HEK293 (cell line): ENCODE results near the gene RNF151.

Experiments used
- AEBP2 ChIP-seq: fragments of 450-650 bp; formaldehyde crosslinking; IDR thresholded peaks from 2 replicates; pipeline ENCODE4 v1.5.1; 2016; ENCODE audit warnings: missing biosample characterization, missing genetic modification characterization, borderline replicate concordance
- ELK4 ChIP-seq: IDR thresholded peaks from 2 replicates; pipeline ENCODE4 v1.6.1; 2011; ENCODE audit warnings: mild to moderate bottlenecking, low read depth, low read length, borderline replicate concordance
- HOXA7 ChIP-seq: sonication (generic); formaldehyde crosslinking; IDR thresholded peaks from 2 replicates; pipeline ENCODE4 v1.8.1; 2022; ENCODE audit warnings: missing genetic modification reagents, borderline replicate concordance
- HOXC10 ChIP-seq: sonication (generic); formaldehyde crosslinking; IDR thresholded peaks from 2 replicates; pipeline ENCODE4 v1.8.1; 2023; ENCODE audit warnings: mild to moderate bottlenecking, missing genetic modification reagents
- KLF16 ChIP-seq: fragments of 450-650 bp; formaldehyde crosslinking; IDR thresholded peaks from 2 replicates; pipeline ENCODE4 v1.5.1; 2017; ENCODE audit warnings: missing biosample characterization, missing genetic modification characterization
- MEIS1 ChIP-seq: sonication (generic); formaldehyde crosslinking; IDR thresholded peaks from 2 replicates; pipeline ENCODE4 v1.8.1; 2022; ENCODE audit warnings: missing genetic modification reagents, mild to moderate bottlenecking, borderline replicate concordance
- REPIN1 ChIP-seq: fragments of 450-650 bp; formaldehyde crosslinking; IDR thresholded peaks from 2 replicates; pipeline ENCODE4 v1.5.1; 2017; ENCODE audit warnings: missing biosample characterization, missing genetic modification characterization, low read depth
- SP7 ChIP-seq: fragments of 450-650 bp; formaldehyde crosslinking; IDR thresholded peaks from 2 replicates; pipeline ENCODE4 v1.5.1; 2016; ENCODE audit warnings: missing biosample characterization, missing genetic modification characterization
- ZBTB1 ChIP-seq: fragments of 450-650 bp; formaldehyde crosslinking; IDR thresholded peaks from 2 replicates; pipeline ENCODE4 v1.5.1; 2016; ENCODE audit warnings: missing biosample characterization, missing genetic modification characterization
- ZBTB48 ChIP-seq: fragments of 450-650 bp; formaldehyde crosslinking; IDR thresholded peaks from 2 replicates; pipeline ENCODE4 v1.5.1; 2016; ENCODE audit warnings: missing biosample characterization, missing genetic modification characterization
- ZBTB7A ChIP-seq: fragments of 450-650 bp; formaldehyde crosslinking; IDR thresholded peaks from 2 replicates; pipeline ENCODE4 v1.5.1; 2016; ENCODE audit warnings: low read depth, missing biosample characterization, missing genetic modification characterization
- ZEB2 ChIP-seq: fragments of 450-650 bp; formaldehyde crosslinking; IDR thresholded peaks from 2 replicates; pipeline ENCODE4 v1.5.1; 2016; ENCODE audit warnings: missing biosample characterization, missing genetic modification characterization
- ZFP69B ChIP-seq: fragments of 450-650 bp; formaldehyde crosslinking; IDR thresholded peaks from 2 replicates; pipeline ENCODE4 v1.5.1; 2016; ENCODE audit warnings: missing biosample characterization, missing genetic modification characterization
- ZIC2 ChIP-seq: fragments of 450-650 bp; formaldehyde crosslinking; IDR thresholded peaks from 2 replicates; pipeline ENCODE4 v1.5.1; 2016; ENCODE audit warnings: missing biosample characterization, missing genetic modification characterization
- ZNF10 ChIP-seq: fragments of 450-650 bp; formaldehyde crosslinking; IDR thresholded peaks from 2 replicates; pipeline ENCODE4 v1.5.1; 2017; ENCODE audit warnings: missing biosample characterization, missing genetic modification characterization
- ZNF140 ChIP-seq: fragments of 450-650 bp; formaldehyde crosslinking; IDR thresholded peaks from 2 replicates; pipeline ENCODE4 v1.5.1; 2016; ENCODE audit warnings: missing biosample characterization, missing genetic modification characterization
- ZNF16 ChIP-seq: fragments of 450-650 bp; formaldehyde crosslinking; IDR thresholded peaks from 2 replicates; pipeline ENCODE4 v1.5.1; 2016; ENCODE audit warnings: low read depth, missing biosample characterization, missing genetic modification characterization
- ZNF175 ChIP-seq: fragments of 450-650 bp; formaldehyde crosslinking; IDR thresholded peaks from 2 replicates; pipeline ENCODE4 v1.5.1; 2016; ENCODE audit warnings: missing biosample characterization, missing genetic modification characterization
- ZNF19 ChIP-seq: fragments of 450-650 bp; formaldehyde crosslinking; IDR thresholded peaks from 2 replicates; pipeline ENCODE4; 2016; ENCODE audit warnings: missing biosample characterization, missing genetic modification characterization, low read depth
- ZNF24 ChIP-seq: fragments of 450-650 bp; formaldehyde crosslinking; IDR thresholded peaks from 2 replicates; pipeline ENCODE4 v1.5.1; 2016; ENCODE audit warnings: missing biosample characterization, missing genetic modification characterization
- ZNF26 ChIP-seq: fragments of 450-650 bp; formaldehyde crosslinking; IDR thresholded peaks from 2 replicates; pipeline ENCODE4 v1.5.1; 2016; ENCODE audit warnings: missing biosample characterization, missing genetic modification characterization
- ZNF280C ChIP-seq: fragments of 450-650 bp; formaldehyde crosslinking; IDR thresholded peaks from 2 replicates; pipeline ENCODE4 v1.5.1; 2016; ENCODE audit warnings: missing biosample characterization, missing genetic modification characterization
- ZNF404 ChIP-seq: fragments of 450-650 bp; formaldehyde crosslinking; IDR thresholded peaks from 2 replicates; pipeline ENCODE4 v1.5.1; 2017; ENCODE audit warnings: missing biosample characterization, missing genetic modification characterization
- ZNF416 ChIP-seq: fragments of 450-650 bp; formaldehyde crosslinking; IDR thresholded peaks from 2 replicates; pipeline ENCODE4 v1.5.1; 2016; ENCODE audit warnings: missing biosample characterization, missing genetic modification characterization
- ZNF473 ChIP-seq: fragments of 450-650 bp; formaldehyde crosslinking; IDR thresholded peaks from 2 replicates; pipeline ENCODE4 v1.5.1; 2017; ENCODE audit warnings: missing biosample characterization, missing genetic modification characterization
- ZNF558 ChIP-seq: fragments of 450-650 bp; formaldehyde crosslinking; IDR thresholded peaks from 2 replicates; pipeline ENCODE4 v1.5.1; 2016; ENCODE audit warnings: missing biosample characterization, missing genetic modification characterization
- ZNF624 ChIP-seq: fragments of 450-650 bp; formaldehyde crosslinking; IDR thresholded peaks from 2 replicates; pipeline ENCODE4 v1.5.1; 2017; ENCODE audit warnings: missing biosample characterization, missing genetic modification characterization
- ZNF626 ChIP-seq: fragments of 450-650 bp; sonication (Bioruptor Pico); formaldehyde crosslinking; IDR thresholded peaks from 2 replicates; pipeline ENCODE4 v1.5.1; 2018; ENCODE audit warnings: missing biosample characterization, missing genetic modification characterization, inconsistent platforms
- ZNF645 ChIP-seq: fragments of 450-650 bp; formaldehyde crosslinking; IDR thresholded peaks from 2 replicates; pipeline ENCODE4; 2016; ENCODE audit warnings: missing biosample characterization, missing genetic modification characterization
- ZNF707 ChIP-seq: fragments of 450-650 bp; formaldehyde crosslinking; IDR thresholded peaks from 2 replicates; pipeline ENCODE4 v1.5.1; 2016; ENCODE audit warnings: missing biosample characterization, missing genetic modification characterization
- ZNF747 ChIP-seq: fragments of 450-650 bp; formaldehyde crosslinking; IDR thresholded peaks from 2 replicates; pipeline ENCODE4 v1.5.1; 2016; ENCODE audit warnings: missing biosample characterization, missing genetic modification characterization
- ZNF791 ChIP-seq: fragments of 450-650 bp; formaldehyde crosslinking; IDR thresholded peaks from 2 replicates; pipeline ENCODE4 v1.5.1; 2016; ENCODE audit warnings: missing biosample characterization, missing genetic modification characterization
- ZNF792 ChIP-seq: fragments of 450-650 bp; formaldehyde crosslinking; IDR thresholded peaks from 2 replicates; pipeline ENCODE4 v1.5.1; 2016; ENCODE audit warnings: missing biosample characterization, missing genetic modification characterization
- ZNF830 ChIP-seq: fragments of 450-650 bp; IDR thresholded peaks from 2 replicates; pipeline ENCODE4 v1.5.0; 2018; ENCODE audit warnings: missing biosample characterization, missing genetic modification characterization, low read depth, mild to moderate bottlenecking, moderate library complexity
- ZSCAN30 ChIP-seq: fragments of 450-650 bp; IDR thresholded peaks from 2 replicates; pipeline ENCODE4 v1.5.1; 2018; ENCODE audit warnings: missing biosample characterization, mild to moderate bottlenecking, missing genetic modification characterization, moderate library complexity

The RNF151 gene

GRCh38 chr16:2003827-2004641 is 37.4 kb downstream of the RNF151 start (continued):
- TF ChIP-seq ZNF558 (tag by site-specific recombination) (no peak), ZNF140 (tag by site-specific recombination) (no peak), ELK4 (no peak), ZFP69B (tag by site-specific recombination) (peak; percentile 58; the same call in 1 of the 2 replicates), ZNF645 (tag by site-specific recombination) (no peak), ZIC2 (peak; percentile 62), ZBTB1 (no peak), ZNF404 (tag by site-specific recombination) (no peak), ZNF10 (peak; percentile 94), ZEB2 (peak; percentile 77), ZNF416 (no peak), ZNF175 (tag by site-specific recombination) (no peak), ZNF24 (0 out of 2 replicates have a peak, but pooled peaks have one; percentile 43), ZBTB7A (no peak), ZNF19 (tag by site-specific recombination) (no peak), ZNF473 (no peak), ZNF747 (tag by site-specific recombination) (no peak), REPIN1 (tag by site-specific recombination) (no peak), MEIS1 (CRISPR knock-in tag) (no peak), ZNF792 (tag by site-specific recombination) (no peak), ZNF280C (tag by site-specific recombination) (no peak), ZNF26 (tag by site-specific recombination) (no peak), ZNF707 (no peak), ZNF624 (no peak), ZNF791 (no peak), ZNF830 (no peak), KLF16 (tag by site-specific recombination) (peak; percentile 87), AEBP2 (no peak), HOXA7 (CRISPR knock-in tag) (no peak), ZNF626 (tag by site-specific recombination) (no peak), ZBTB48 (tag by site-specific recombination) (peak; percentile 82), HOXC10 (CRISPR knock-in tag) (no peak), SP7 (tag by site-specific recombination) (peak; percentile 67), ZNF16 (tag by site-specific recombination) (no peak), ZSCAN30 (peak; percentile 90)
